Fibroblast of villous mesenchyme (primary cell): Measurements from ENCODE around the gene ZDHHC12. TPM values are rescaled to one million over a fixed set of nuclear protein-coding genes. Genes with fewer than 3 reads are reported as not detected.

Experiments
- DNase-seq: peaks from one replicate; pipeline ENCODE4 v3.0.0-alpha.2; 2010; ENCODE audit warnings: low read depth
- H3K4me3 ChIP-seq: 2 replicates; pipeline ENCODE4 v1.5.1; 2011; ENCODE audit warnings: low read depth, mild to moderate bottlenecking, low read length
- total RNA-seq: library from RNA; depleted of rRNA; stranded (reverse); fragments of >200 nt; gene quantifications from 2 replicates; pipeline ENCODE4 v1.2.3, GENCODE V29; 2012
- TF ChIP-seq, protein P1 (sequence below): IDR thresholded peaks from 2 replicates; pipeline ENCODE4 v1.5.1; 2012; ENCODE audit warnings: low read depth, mild to moderate bottlenecking, low read length; ENCODE audit not compliant: insufficient read depth

Gene ZDHHC12
- total RNA-seq, 1 donor, result 30.7 TPM

DNA sequence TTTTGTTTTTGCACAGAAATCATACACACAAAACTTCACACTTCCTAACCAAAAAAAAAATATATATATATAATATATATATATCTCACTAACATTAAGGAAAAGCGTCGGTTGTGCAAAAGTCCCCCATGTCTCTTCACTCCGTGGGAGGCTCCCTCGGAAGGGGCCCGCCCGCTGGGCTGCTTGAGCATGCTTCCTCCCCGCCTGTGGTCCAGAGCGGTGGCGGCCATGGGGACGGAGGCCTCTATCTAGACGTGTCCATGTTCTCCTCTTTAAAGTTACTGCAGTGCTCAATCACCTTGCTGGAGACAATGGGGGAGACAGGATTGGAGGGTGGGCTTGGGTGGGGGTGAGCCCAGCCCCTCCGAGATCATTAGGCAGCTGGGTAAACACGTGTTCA, 7.2 kb upstream of the ZDHHC12 start:
- no peak for DNase-seq
- TF ChIP-seq, protein P1, sequence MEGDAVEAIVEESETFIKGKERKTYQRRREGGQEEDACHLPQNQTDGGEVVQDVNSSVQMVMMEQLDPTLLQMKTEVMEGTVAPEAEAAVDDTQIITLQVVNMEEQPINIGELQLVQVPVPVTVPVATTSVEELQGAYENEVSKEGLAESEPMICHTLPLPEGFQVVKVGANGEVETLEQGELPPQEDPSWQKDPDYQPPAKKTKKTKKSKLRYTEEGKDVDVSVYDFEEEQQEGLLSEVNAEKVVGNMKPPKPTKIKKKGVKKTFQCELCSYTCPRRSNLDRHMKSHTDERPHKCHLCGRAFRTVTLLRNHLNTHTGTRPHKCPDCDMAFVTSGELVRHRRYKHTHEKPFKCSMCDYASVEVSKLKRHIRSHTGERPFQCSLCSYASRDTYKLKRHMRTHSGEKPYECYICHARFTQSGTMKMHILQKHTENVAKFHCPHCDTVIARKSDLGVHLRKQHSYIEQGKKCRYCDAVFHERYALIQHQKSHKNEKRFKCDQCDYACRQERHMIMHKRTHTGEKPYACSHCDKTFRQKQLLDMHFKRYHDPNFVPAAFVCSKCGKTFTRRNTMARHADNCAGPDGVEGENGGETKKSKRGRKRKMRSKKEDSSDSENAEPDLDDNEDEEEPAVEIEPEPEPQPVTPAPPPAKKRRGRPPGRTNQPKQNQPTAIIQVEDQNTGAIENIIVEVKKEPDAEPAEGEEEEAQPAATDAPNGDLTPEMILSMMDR, result no peak
- no peak overlapping the region for H3K4me3 ChIP-seq

DNA sequence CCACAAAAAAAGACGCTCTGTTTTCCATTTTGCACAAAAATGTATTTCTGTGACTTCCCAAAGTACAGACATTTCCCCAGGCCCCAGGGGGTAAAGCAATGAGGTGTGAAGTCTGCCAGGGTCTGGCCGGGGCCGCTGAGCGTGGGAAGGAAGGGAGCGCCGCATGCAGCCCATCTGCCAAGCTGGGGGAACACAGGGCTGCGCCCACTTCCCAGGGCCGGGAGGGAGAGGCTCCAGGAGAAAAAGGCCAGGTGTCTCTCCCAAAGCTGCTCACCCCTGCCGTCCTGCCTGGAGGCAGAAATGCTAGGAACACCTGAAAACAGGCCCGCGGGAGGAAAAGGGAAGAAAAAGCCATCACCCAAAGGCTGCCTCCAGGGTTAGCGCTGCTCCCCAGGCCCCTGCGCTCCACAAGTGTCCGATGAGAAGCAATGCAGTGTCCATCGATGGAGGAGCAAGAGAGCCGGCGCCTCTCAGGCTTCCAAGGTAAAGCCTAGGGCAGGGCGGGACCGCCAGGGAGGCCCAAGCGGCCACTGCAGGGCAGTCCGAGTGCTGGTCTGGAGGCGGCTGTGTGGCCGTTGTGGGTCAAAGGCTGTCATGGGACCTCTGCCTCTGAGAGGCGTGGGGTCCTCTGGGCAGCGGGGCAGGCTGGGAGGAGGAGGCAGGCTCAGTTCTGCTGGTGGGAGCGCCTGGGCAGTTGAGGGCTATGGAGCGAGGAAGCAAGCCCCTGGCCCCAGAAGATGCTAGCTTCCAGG, 6.0 kb upstream of the ZDHHC12 start:
- TF ChIP-seq, protein P1, result no peak
- no peak overlapping the region for H3K4me3 ChIP-seq
- no peak for DNase-seq

DNA sequence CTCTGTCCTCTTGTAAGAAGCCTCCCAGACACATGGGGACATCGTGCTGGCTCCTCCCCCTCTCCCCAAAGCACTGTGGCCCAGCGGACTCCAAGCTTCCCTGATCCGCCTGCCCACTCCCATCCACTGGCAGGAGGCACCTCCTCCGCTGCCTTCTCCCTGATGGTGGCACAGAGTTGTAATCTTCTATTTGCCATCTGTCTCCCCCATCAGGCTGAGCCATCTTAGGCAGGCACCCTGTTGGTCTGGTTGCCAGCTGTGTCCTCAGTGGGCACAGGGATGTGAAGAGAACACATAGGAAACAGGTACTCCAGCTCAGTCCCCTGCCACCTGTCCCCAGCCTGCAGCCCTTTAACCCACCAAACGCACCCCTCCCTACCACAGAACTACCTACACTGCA, 5.4 kb upstream of the ZDHHC12 start:
- H3K4me3 ChIP-seq, result no peak overlapping the region

DNA sequence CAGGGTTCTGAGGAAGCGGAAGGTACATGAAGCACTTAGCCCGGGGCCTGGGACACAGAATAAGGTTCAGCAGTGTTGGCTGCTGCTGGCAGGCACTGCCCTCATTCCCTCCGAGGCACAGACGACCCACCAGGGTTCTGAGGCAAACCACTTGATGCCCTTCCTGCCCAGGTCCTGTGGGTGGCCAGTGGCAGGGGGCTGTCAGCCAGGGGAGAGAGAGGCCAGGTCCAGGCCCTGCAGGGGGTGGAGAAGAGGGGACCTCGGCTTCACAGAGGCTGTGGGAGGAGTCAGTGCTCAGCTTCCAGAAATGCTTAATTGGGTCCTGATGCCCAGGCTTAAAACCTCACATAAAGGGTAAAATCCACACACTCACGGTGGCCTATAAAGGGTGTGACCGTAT, 4.4 kb upstream of the ZDHHC12 start:
- H3K4me3 ChIP-seq, result no peak overlapping the region
- TF ChIP-seq, protein P1, result no peak
- DNase-seq, result no peak

More for the DNA sequence above, 5.4 kb upstream of the ZDHHC12 start:
- DNase-seq, result no peak
- TF ChIP-seq, protein P1, result no peak

DNA sequence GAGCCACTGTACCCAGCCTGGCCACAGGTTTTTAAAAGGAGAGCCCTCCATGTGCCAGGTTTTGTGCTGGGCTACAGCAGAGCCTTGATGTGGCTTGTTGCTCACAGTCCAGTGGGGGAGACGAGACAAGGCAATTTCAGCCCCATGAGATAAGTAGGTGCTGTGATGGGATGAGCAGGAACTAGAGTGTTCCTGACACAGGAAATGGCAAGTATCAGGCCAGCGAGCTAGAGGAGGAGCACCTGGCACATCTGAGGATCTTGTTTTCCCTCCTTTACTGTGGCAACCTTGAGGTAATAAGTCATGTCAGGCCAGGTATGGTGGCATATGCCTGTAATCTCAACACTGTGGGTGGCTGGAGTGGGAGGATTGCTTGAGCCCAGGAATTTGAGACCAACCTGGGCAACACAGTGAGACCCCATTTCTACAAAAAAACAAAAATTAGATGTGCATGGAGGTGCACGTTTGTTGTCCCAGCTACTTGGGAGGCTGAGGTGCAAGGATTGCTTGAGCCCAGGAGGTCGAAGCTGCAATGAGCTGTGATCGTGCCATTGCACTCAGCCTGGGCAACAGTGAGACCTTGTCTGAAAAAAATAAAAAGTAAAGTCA, 3.8 kb upstream of the ZDHHC12 start:
- H3K4me3 ChIP-seq, result no peak overlapping the region
- TF ChIP-seq, protein P1, result no peak
- no peak for DNase-seq

DNA sequence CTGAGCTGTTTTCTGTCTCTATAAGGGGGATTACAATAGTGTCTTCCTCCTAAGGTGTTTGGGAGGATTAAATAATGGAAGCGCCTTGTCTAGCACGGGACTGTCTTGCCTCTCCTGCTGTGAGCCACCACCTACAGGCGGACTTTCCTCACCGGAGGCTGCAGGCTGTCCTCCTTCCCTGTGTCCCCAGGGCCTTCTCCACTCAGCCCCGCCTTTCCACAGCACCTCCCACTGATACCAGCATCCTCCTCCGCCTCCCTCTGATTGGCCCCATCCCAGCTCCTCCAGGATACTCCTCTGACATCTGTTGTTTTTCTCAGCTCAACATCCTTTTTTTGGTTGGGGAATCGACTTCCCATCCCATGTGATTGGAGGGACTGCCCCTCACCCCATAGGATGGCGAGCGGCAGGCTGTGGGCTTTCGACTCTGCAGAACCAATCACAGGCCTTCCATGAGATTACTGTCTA, 851 bp upstream of the ZDHHC12 start:
- TF ChIP-seq, protein P1, result peak; percentile 4
- peak; percentile 86 for DNase-seq
- H3K4me3 ChIP-seq, result peak overlapping the region; percentile 76
